ENCODE data around the gene CDH4. TPM values are rescaled to one million over a fixed set of nuclear protein-coding genes. Genes with fewer than 3 reads are reported as not detected.

Gene CDH4
- total and polyA plus RNA-seq, 11 donors: 0.04 to 0.54 (median 0.08) TPM; not detected in 1

- no peaks in the 10 kb centered on the region for H3K36me3 ChIP-seq
- H3K4me3 ChIP-seq: no peak overlapping the region
- WGBS, 4 donors: 48 to 63% (median 51%) methylated on average over 15 of the region's 15 CpGs
- intact Hi-C loops (cut with DNase I): no loop called here
- TF ChIP-seq POLR2A (IDR thresholded peaks at IDR 0.05) (no peak), CTCF (IDR thresholded peaks at IDR 0.05) (no peak)
- H3K4me1 ChIP-seq: no peaks in the 10 kb centered on the region
- no peak overlapping the region for H3K27ac ChIP-seq
- peaks cover 0 to 26% (median 6%) of the 10 kb centered on the region in 9 donors for H3K27me3 ChIP-seq
- ATAC-seq (no peak), DNase-seq (no peak)
- no peaks in the 10 kb centered on the region for H3K9me3 ChIP-seq
Measured at GRCh38 chr20:61795669-61796630, 543.9 kb downstream of the CDH4 start.

GRCh38 chr20:61796738-61797137, 544.7 kb downstream of the CDH4 start:
- intact Hi-C loops (cut with DNase I): no loop called here
- Histone ChIP-seq H3K4me3 (no peak overlapping the region), H3K9me3 (no peaks in the 10 kb centered on the region), H3K27ac (no peak overlapping the region), H3K27me3 (peaks cover 0 to 34% (median 10%) of the 10 kb centered on the region in 9 donors), H3K36me3 (no peaks in the 10 kb centered on the region), H3K4me1 (no peaks in the 10 kb centered on the region)
- 53 to 73% (median 69%) methylated on average over 10 to 11 of the region's 11 CpGs for WGBS, 4 donors
- DNase-seq (no peak), ATAC-seq (no peak)
- TF ChIP-seq CTCF (IDR thresholded peaks at IDR 0.05): no peak
- TF ChIP-seq POLR2A (IDR thresholded peaks at IDR 0.05): no peak

GRCh38 chr20:61797200-61797599, 545.1 kb downstream of the CDH4 start:
- Histone ChIP-seq H3K4me1 (no peaks in the 10 kb centered on the region), H3K9me3 (no peaks in the 10 kb centered on the region), H3K27ac (no peak overlapping the region), H3K4me3 (no peak overlapping the region), H3K27me3 (peaks cover 0 to 39% (median 10%) of the 10 kb centered on the region in 9 donors), H3K36me3 (no peaks in the 10 kb centered on the region)
- WGBS, 4 donors: 48 to 61% (median 54%) methylated on average over 7 of the region's 7 CpGs
- intact Hi-C loops (cut with DNase I): no loop called here
- DNase-seq (no peak), ATAC-seq (no peak)
- TF ChIP-seq CTCF (IDR thresholded peaks at IDR 0.05) (no peak), POLR2A (IDR thresholded peaks at IDR 0.05) (no peak)

GRCh38 chr20:61797971-61798411, 545.9 kb downstream of the CDH4 start:
- intact Hi-C loops (cut with DNase I): no loop called here
- ATAC-seq (no peak), DNase-seq (no peak)
- TF ChIP-seq POLR2A (IDR thresholded peaks at IDR 0.05) (no peak), CTCF (IDR thresholded peaks at IDR 0.05) (no peak)
- Histone ChIP-seq H3K4me3 (no peak overlapping the region), H3K9me3 (no peaks in the 10 kb centered on the region), H3K36me3 (no peaks in the 10 kb centered on the region), H3K4me1 (no peaks in the 10 kb centered on the region), H3K27ac (no peak overlapping the region), H3K27me3 (peaks cover 0 to 44% (median 16%) of the 10 kb centered on the region in 9 donors)
- WGBS, 4 donors: 80 to 87% (median 84%) methylated on average over 17 to 25 of the region's 25 CpGs
